BE2C (cell line): Measurements from ENCODE around the gene HAGH. TPM values are rescaled to one million over a fixed set of nuclear protein-coding genes. Genes with fewer than 3 reads are reported as not detected.
"Not testable (repeated sequence)": the region's sequence is repeated elsewhere in the genome, so short reads cannot be mapped to it uniquely, and the experiment has no call there.

Experiments
- DNase-seq: peaks from one replicate; pipeline ENCODE4 v3.0.0-alpha.2; 2020
- H3K27me3 ChIP-seq: fragments of 250-450 bp; sonication (Bioruptor Pico); 2 replicates; pipeline ENCODE4 v1.5.1; 2020; ENCODE audit warnings: mild to moderate bottlenecking
- H3K36me3 ChIP-seq: fragments of 250-450 bp; sonication (Bioruptor Pico); 2 replicates; pipeline ENCODE4 v1.5.1; 2020; ENCODE audit warnings: mild to moderate bottlenecking
- H3K4me1 ChIP-seq: fragments of 250-450 bp; sonication (Bioruptor Pico); 2 replicates; pipeline ENCODE4 v1.5.1; 2020
- H3K4me3 ChIP-seq: 2 replicates; pipeline ENCODE4 v1.5.1; 2011; ENCODE audit warnings: low read depth, low read length
- H3K9me3 ChIP-seq: fragments of 250-450 bp; sonication (Bioruptor Pico); 2 replicates; pipeline ENCODE4 v1.5.1; 2020
- CTCF ChIP-seq: IDR thresholded peaks from 2 replicates; pipeline ENCODE4 v1.5.1; 2012; ENCODE audit warnings: mild to moderate bottlenecking, low read depth, low read length
- polyA plus RNA-seq: library from polyadenylated mRNA; unstranded; fragments of >200 nt; gene quantifications from one replicate; pipeline ENCODE4 v1.2.1, GENCODE V29; 2012; ENCODE audit warnings: low read depth, missing spikeins; ENCODE audit not compliant: insufficient read length, insufficient read depth

Gene HAGH
- polyA plus RNA-seq, result 69.6 TPM

GRCh38 chr16:1826691-1827573, at the start of gene HAGH, which contains the start of gene FAHD1:
HAGH (minus strand) TSS chr16:1826825; CDS start chr16:1826787, 38 bp downstream.
FAHD1 (plus strand) TSS chr16:1827206; CDS start chr16:1827239, 33 bp downstream.
- H3K36me3 ChIP-seq, result peaks cover 12% of the 10 kb centered on the region

GRCh38 chr16:1876066-1876465, 49.4 kb upstream of the HAGH start:
- not testable (repeated sequence) for H3K4me1 ChIP-seq, DNase-seq, H3K27me3 ChIP-seq, H3K36me3 ChIP-seq, H3K9me3 ChIP-seq, H3K4me3 ChIP-seq

More at GRCh38 chr16:1826691-1827573, at the start of gene HAGH, which contains the start of gene FAHD1:
- Histone ChIP-seq H3K27me3 (no peaks in the 10 kb centered on the region), H3K9me3 (no peaks in the 10 kb centered on the region), H3K4me3 (peak within 1 kb of the TSS; percentile 97), H3K4me1 (no peaks in the 10 kb centered on the region)
- DNase-seq, result peak; percentile 93
- TF ChIP-seq CTCF, result no peak

- Histone ChIP-seq H3K9me3 (no peaks in the 10 kb centered on the region), H3K27me3 (0 out of 2 replicates have a peak, but pooled peaks cover 3% of the 10 kb centered on the region), H3K36me3 (no peaks in the 10 kb centered on the region), H3K4me3 (no peak overlapping the region), H3K4me1 (no peaks in the 10 kb centered on the region)
- TF ChIP-seq CTCF, result no peak
- DNase-seq, result no peak
These were observed 48.2 kb upstream of the HAGH start for GRCh38 chr16:1874854-1875253.

GRCh38 chr16:1871974-1872635, 45.5 kb upstream of the HAGH start, which contains the start of gene MEIOB:
MEIOB (minus strand) TSS chr16:1872164; CDS start chr16:1868175, 3,989 bp downstream.
- H3K4me3 ChIP-seq, result peak within 1 kb of the TSS; percentile 53
- H3K36me3 ChIP-seq, result no peaks in the 10 kb centered on the region
- H3K27me3 ChIP-seq, result no peaks in the 10 kb centered on the region
- no peaks in the 10 kb centered on the region for H3K4me1 ChIP-seq
- TF ChIP-seq CTCF, result no peak
- no peaks in the 10 kb centered on the region for H3K9me3 ChIP-seq
- peak; percentile 83 for DNase-seq

GRCh38 chr16:1870365-1871082, 43.9 kb upstream of the HAGH start:
- no peak for DNase-seq
- H3K27me3 ChIP-seq, result no peaks in the 10 kb centered on the region
- H3K9me3 ChIP-seq, result no peaks in the 10 kb centered on the region
- H3K4me1 ChIP-seq, result no peaks in the 10 kb centered on the region
- no peak overlapping the region for H3K4me3 ChIP-seq
- no peaks in the 10 kb centered on the region for H3K36me3 ChIP-seq
- TF ChIP-seq CTCF, result no peak
